GM19035 (cell line): Measurements from ENCODE around the gene DGCR6L.
"Not testable (repeated sequence)": the region's sequence is repeated elsewhere in the genome, so short reads cannot be mapped to it uniquely, and the experiment has no call there.

ENCODE experiments used
- ATAC-seq: cut with Tn5 transposase; IDR thresholded peaks from one replicate; pipeline ENCODE4 v1.9.1; 2021; ENCODE audit not compliant: unreplicated experiment

The DGCR6L gene

GRCh38 chr22:20277936-20278635, 41.8 kb downstream of the DGCR6L start:
- ATAC-seq = not testable (repeated sequence)

- ATAC-seq = no peak
Measured at GRCh38 chr22:20276468-20276867, 43.4 kb downstream of the DGCR6L start.

GRCh38 chr22:20275836-20276235, 44.0 kb downstream of the DGCR6L start:
- ATAC-seq = no peak

GRCh38 chr22:20275325-20275724, 44.5 kb downstream of the DGCR6L start:
- not testable (repeated sequence) for ATAC-seq

- ATAC-seq = not testable (repeated sequence)
Measured at GRCh38 chr22:20274374-20274773, 45.5 kb downstream of the DGCR6L start.

GRCh38 chr22:20273758-20274181, 46.1 kb downstream of the DGCR6L start:
- no peak for ATAC-seq

- ATAC-seq = no peak
Measured at GRCh38 chr22:20272700-20273099, 47.2 kb downstream of the DGCR6L start.

- no peak for ATAC-seq
Measured at GRCh38 chr22:20272174-20272573, 47.7 kb downstream of the DGCR6L start.

GRCh38 chr22:20271114-20271994, 48.5 kb downstream of the DGCR6L start:
- ATAC-seq = no peak

- not testable (repeated sequence) for ATAC-seq
Measured at GRCh38 chr22:20270190-20271113, 49.4 kb downstream of the DGCR6L start.

GRCh38 chr22:20269673-20270072, 50.2 kb downstream of the DGCR6L start:
- not testable (repeated sequence) for ATAC-seq

- not testable (repeated sequence) for ATAC-seq
Measured at GRCh38 chr22:20269201-20269600, 50.7 kb downstream of the DGCR6L start.

- no peak for ATAC-seq
Measured at GRCh38 chr22:20268279-20269012, 51.4 kb downstream of the DGCR6L start, which contains the start of gene RTN4R. RTN4R (minus strand) TSS chr22:20268318; CDS start chr22:20268092, 226 bp downstream.

GRCh38 chr22:20267441-20268278, 52.2 kb downstream of the DGCR6L start:
- ATAC-seq = no peak

- not testable (repeated sequence) for ATAC-seq
Measured at GRCh38 chr22:20266667-20267440, 53.0 kb downstream of the DGCR6L start.

GRCh38 chr22:20265772-20266666, 53.8 kb downstream of the DGCR6L start:
- not testable (repeated sequence) for ATAC-seq
